Hematopoietic multipotent progenitor cell treated with erythropoietin and hydrocortisone succinate and interleukin-3 and kit ligand, for 17 days (in vitro differentiated cells): ENCODE data around the gene IGFALS.

Source experiments
- DNase-seq: peaks from one replicate; pipeline ENCODE4 v3.0.0-alpha.2; 2015; ENCODE audit warnings: low spot score

IGFALS gene

GRCh38 chr16:1790261-1790610, 3.3 kb downstream of the IGFALS start:
- no peak for DNase-seq

DNA sequence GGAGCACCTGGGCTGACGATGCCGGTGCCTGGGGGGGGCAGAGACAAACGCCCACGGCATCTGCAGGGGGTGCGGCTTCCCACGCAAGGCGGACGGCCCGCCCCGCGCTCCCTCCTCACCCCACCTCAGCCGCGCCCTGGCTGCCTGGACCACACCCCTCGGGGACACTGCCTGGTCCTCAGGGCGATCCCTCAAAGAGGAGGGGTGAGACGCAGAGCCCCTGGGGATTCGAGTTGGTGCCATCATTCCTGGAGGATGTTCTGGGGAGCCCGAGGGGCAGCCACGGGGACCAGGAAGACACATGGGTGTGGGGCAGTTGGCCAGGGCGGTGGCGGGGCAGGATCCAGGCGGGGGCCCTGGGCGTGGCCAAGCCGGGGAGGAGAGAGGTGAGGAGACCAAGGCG, 3.9 kb downstream of the IGFALS start:
- DNase-seq = no peak

GRCh38 chr16:1788708-1789100, 4.8 kb downstream of the IGFALS start:
- DNase-seq = no peak

- DNase-seq = no peak
Observed at GRCh38 chr16:1788095-1788707, 5.3 kb downstream of the IGFALS start.

GRCh38 chr16:1787322-1788094, 6.0 kb downstream of the IGFALS start:
- DNase-seq = no peak

GRCh38 chr16:1787056-1787321, 6.5 kb downstream of the IGFALS start:
- DNase-seq = no peak

DNA sequence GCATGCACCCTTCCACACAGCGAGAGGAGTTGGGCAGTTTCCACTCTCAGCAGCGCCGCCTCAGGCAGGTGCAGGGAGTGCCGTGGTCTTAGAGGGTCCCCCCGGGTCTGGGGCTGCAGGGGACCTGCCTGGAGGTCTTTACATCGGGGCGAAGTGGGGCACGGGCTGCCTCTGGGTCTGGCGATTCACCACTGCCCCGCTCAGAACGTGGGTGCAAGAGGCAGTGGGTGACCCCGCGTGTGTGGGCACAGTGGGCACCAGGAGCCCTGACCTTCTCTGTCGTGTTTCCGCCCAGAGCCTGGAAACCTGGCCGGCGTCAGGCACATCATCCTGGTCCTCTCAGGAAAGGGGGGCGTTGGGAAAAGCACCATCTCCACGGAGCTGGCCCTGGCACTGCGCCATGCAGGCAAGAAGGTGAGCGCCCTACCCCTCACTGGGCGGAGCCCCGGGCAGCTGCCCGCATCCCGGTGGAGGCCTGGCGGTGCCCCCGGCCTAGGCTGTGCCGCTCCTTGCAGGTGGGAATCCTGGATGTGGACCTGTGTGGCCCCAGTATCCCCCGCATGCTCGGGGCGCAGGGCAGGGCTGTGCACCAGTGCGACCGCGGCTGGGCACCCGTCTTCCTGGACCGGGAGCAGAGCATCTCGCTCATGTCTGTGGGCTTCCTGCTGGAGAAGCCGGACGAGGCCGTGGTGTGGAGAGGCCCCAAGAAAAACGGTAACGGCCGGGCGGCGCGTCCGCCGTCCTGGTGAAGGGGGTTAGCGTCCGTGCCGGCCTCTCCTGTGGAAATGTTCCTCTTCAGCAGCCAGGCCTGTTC, 7.1 kb downstream of the IGFALS start:
- no peak for DNase-seq

- DNase-seq = no peak
Observed at GRCh38 chr16:1785846-1786170, 7.7 kb downstream of the IGFALS start.

DNA sequence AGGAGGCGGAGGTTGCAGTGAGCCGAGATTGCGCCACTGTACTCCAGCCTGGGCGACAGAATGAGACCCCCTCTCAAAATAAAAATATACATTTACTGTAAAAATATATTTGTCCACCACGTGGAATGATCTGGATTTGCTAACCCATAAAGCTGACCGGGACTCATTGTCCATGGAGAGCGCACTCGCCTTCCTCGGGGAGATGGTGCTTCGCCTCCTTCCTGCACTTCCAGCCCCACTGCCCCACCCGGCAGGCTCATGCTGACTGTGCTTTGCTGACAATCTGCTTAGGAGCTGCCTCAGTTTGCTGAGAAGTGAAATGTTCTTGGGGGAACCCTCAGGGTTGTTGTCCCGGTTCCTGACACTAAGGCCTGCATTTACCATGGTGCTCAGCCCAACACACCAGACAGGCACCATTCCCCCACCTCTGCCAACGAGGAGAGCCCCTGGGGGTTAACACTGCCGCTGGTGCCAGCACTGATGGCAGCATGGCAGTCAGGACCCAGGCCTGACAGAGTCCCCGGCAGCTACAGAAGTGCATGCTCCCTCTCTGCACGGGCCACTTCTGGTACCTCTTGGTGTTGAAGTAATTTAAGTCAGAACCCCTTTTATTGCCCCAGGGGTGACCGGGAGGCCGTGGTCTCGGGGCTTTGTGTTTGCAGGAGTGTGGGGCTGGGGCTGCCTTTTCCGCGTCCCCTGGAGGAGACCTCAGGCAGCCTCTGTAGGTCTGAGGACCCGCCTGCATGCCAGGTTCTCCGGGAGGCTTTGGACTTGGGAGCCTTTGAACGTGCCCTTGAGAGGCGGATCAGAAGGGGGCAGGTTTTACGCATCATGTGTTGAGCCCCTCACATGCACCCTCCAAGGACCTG, 8.3 kb downstream of the IGFALS start:
- no peak for DNase-seq

DNA sequence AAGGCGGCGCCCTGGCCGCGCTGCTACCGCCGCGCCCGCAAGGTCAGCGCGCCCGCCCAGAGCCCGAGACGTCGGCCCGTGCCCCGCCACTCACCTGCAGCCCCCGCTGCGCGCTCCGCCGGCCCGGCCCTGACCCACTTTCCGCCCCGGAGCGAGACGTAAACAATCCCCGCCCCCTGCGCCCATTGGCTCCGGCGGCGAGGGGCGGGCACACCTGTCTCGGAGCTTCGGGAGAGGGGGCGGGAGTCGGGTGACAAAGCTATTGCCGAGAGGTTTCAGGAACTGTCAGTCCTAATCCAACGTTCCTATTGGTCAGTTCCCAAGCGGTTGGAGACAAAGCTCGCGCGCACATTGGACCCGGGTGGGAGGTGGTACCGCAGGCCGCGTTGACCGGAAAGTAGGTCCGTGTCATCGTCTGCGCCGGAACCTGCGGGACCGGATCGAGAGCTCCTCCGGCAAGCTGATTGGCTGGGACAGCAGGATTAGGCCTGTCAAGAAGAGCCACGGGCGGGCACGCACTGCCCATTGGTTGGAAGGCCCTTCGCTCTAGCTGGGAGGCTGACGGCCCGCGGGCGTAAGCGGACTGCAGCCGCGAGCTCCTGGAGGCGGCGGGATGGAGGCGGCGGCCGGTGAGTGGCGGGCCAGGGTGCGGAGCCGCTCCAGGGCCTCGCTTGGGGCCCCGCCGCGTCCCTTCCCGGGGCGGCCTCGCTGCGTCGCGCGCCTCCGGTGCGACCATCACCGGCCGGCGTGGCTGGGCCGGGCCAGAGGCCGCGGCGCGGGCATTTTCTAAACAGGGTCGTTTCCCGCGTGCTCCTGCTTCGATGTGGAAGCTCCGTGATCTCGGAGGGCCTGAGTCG, 10.9 kb downstream of the IGFALS start, which contains the start of the genes NUBP2 and SPSB3:
Gene NUBP2 (plus strand): TSS at position 553 of the 857 bp plus-strand sequence. CDS start 61 bp downstream, at position 614.
Gene SPSB3 (minus strand): TSS at position 164 of the 857 bp plus-strand sequence. CDS start 1,088 bp downstream, outside the sequence.
- DNase-seq = peak; percentile 100

GRCh38 chr16:1781758-1782407, 11.6 kb downstream of the IGFALS start:
- DNase-seq = no peak

GRCh38 chr16:1781254-1781653, 12.3 kb downstream of the IGFALS start:
- DNase-seq = no peak

DNA sequence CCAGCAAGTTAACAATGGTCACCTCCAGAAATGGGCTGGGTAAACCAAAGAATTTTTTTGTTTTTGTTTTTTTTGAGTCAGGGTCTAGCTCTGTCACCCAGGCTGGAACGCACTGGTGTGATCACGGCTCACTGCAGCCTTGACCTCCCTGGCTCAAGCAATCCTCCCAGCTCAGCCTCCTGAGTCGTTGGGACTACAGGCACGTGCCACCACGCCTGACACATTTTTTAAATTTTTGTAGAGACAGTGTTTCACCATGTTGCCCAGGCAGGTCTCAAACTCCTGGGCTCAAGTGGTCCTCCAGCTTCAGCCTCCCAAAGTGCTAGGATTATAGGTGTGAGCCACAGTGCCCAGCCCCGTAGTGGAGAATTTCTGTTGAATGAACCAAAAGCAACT, 12.8 kb downstream of the IGFALS start:
- DNase-seq = no peak

DNA sequence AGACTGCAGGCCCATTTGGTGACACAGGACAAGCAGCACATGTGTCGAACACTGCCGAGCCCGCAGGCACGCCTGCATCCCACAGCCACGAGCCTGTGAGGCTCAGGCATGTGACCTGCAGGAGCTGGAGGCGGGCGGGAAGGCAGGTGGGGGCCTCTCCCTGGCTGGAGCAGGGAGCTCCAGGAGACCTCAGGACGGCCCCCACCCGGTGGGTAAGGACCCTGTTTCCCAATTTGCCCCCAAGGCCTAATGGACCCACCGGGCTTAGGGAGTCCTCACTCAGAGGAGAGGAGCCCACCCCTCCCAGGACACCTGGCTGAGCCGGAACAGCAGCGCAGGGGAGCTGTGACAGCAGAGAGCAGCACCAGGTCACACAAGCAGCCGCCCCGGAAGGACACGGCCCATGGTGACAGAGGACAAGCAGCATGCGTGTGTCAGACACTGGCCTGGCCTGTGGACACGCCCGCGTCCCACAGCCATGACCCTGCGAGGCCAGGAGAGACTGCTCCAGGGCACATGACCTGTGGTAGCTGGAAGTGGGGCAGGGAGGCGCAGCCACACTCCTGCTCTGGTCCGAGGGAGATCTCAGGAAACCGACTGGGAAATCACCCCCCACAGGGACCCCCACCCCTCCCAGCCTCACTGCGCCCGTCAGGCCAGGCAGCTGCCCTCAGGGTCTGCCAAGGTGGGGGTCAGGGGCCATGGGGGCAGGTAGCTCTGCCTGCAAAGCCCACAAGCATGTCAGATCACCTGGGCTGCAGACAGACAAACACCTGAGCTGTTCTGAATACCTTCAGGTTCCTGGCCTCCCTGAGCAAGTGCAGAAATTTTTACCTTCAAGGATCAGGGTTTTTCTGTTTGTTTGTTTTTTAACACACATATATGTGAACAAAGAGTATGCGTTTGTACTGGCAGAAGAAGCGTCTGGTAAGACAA, 13.5 kb downstream of the IGFALS start:
- DNase-seq = no peak

- DNase-seq = no peak
Observed at GRCh38 chr16:1779234-1779701, 14.2 kb downstream of the IGFALS start.

DNA sequence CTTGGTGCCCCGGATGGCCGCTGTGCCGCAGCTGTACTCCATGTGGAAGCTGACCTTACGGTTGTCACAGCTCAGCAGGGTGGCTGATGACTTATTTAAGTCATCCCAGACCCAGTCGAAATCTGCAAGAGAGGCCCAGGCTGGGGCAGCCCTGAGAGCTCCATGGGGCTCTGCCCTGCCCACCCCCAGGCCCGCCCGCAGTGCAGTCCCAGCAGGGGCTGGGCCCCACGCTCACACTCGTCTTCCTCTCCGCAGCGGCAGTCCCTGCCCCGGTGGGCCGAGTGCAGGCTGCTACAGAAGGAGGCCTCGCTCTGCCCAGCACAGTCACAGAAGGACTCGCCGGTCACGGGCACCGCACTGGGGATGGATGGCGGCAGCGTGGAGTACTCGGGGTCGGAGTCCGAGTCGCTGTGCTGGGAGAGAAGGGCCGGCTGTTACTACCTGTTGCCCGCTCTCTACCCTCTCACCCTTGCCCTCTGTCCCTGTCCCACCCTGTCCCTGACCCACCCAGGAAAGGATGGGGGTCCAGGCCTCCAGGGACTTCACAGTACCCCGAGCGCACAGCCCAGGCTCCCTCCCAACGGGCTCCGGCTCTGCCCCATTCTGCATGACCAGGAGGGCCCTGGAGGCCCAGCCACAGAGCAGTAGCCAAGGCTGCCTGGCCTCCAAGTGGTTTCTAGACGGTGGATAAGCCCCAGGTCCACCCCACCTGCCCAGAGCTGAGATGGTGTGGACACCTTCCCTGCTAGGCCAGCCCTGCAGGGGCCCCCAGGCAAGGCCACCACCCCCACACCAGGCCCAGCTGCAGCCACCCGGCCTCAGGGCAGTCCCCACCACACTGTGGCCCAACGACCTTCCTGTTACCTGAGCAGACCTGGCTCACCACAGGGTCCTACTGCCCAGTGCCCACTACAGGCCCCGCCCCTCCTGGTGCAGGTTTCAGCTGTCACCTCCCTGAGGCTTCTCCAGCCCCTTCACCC, 15.0 kb downstream of the IGFALS start:
- DNase-seq = no peak

DNA sequence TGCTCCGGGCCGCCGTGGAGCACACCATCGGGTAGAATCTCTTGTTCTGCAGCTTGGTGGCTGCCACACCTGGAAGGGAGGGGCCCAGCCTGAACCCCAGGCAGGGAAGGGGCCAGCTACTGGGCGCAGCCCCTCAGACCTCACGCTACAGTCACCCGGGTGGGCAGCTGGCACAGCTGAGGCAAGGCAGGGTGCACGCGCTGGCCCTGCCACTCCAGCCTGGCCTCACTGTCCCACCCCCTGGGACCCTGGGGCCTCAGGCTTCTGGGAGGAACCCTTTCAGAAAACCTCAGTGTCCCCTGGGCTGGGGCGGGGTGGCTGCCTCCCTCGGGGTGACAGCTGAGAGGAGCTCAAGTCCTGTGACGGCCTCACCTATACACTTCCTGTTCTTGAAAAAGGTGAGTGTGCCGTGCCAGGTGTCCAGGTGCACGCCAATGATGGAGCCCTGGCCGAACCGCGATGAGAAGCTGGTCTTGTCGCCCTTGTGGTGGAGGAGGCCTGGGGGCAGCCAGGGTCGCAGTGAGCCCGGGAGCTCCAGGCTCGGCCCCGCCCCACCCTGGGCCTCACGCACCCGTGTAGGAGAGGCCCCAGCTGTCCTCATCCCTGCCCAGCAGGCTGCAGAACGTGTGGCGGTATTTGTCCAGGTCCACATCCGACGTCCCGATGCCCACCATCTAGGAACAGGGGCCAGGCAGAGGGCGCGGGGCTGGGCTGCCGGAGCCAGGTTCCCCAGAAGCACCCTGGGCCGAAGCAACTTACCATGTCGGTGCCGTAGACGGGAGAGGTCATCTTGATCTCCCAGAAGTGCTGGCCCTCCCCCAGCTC, 15.9 kb downstream of the IGFALS start:
- no peak for DNase-seq
